K562 (cell line): Measurements from ENCODE around the gene RHOBTB3.

Experiments
- BCL6 ChIP-seq: fragments of 250-450 bp; sonication (Bioruptor Pico); IDR thresholded peaks from 2 replicates; pipeline ENCODE4 v1.4.0; 2020
- BRCA1 ChIP-seq, 2 experiments: fragments of 450-650 bp in 1 of 2; sonication (generic) in 1 of 2; formaldehyde crosslinking in 1 of 2; IDR thresholded peaks; 2 replicates each; pipeline versions ENCODE4 v1.5.0 to v1.6.1; 2017 to 2020; ENCODE audit warnings: mild to moderate bottlenecking in 1 of 2, missing genetic modification reagents in 1 of 2
- ESRRB ChIP-seq: fragments of 250-450 bp; sonication (Bioruptor Pico); IDR thresholded peaks from 2 replicates; pipeline ENCODE4 v1.5.0; 2020; ENCODE audit warnings: mild to moderate bottlenecking, moderate library complexity, borderline replicate concordance
- POLR2A ChIP-seq: fragments of 450-650 bp; conservative IDR thresholded peaks from 2 replicates; pipeline ENCODE4 v1.6.1; 2016
- RFX1 ChIP-seq: fragments of 450-650 bp; IDR thresholded peaks from 2 replicates; pipeline ENCODE4 v1.6.1; 2016; ENCODE audit warnings: mild to moderate bottlenecking, moderate library complexity
- TAF9B ChIP-seq: fragments of 450-650 bp; IDR thresholded peaks from 2 replicates; pipeline ENCODE4 v1.6.1; 2018; ENCODE audit warnings: mild to moderate bottlenecking; ENCODE audit not compliant: partially characterized antibody
- ZNF133 ChIP-seq: fragments of 250-450 bp; sonication (Bioruptor Pico); IDR thresholded peaks from 2 replicates; pipeline ENCODE4 v1.4.0; 2020; ENCODE audit warnings: mild to moderate bottlenecking
- ZNF316 ChIP-seq: fragments of 450-650 bp; IDR thresholded peaks from 2 replicates; pipeline ENCODE4 v1.6.1; 2016
- TF ChIP-seq, protein P1 (sequence below): sonication (generic); formaldehyde crosslinking; IDR thresholded peaks from 2 replicates; pipeline ENCODE4 v1.9.0; 2022; ENCODE audit warnings: mild to moderate bottlenecking, missing genetic modification reagents
- TF ChIP-seq, protein P2 (sequence below), 2 experiments: fragments of 450-650 bp in 1 of 2; sonication (generic) in 1 of 2; formaldehyde crosslinking in 1 of 2; IDR thresholded peaks; 2 replicates each; pipeline versions ENCODE4 v1.7.1 to v1.9.0; 2016 to 2022; ENCODE audit warnings: inconsistent platforms in 1 of 2, mild to moderate bottlenecking in 1 of 2, missing genetic modification reagents in 1 of 2
- TF ChIP-seq, protein P3 (sequence below): fragments of 250-450 bp; sonication (Bioruptor Pico); IDR thresholded peaks from 2 replicates; pipeline ENCODE4 v1.5.1; 2021; ENCODE audit warnings: mild to moderate bottlenecking

DNA sequence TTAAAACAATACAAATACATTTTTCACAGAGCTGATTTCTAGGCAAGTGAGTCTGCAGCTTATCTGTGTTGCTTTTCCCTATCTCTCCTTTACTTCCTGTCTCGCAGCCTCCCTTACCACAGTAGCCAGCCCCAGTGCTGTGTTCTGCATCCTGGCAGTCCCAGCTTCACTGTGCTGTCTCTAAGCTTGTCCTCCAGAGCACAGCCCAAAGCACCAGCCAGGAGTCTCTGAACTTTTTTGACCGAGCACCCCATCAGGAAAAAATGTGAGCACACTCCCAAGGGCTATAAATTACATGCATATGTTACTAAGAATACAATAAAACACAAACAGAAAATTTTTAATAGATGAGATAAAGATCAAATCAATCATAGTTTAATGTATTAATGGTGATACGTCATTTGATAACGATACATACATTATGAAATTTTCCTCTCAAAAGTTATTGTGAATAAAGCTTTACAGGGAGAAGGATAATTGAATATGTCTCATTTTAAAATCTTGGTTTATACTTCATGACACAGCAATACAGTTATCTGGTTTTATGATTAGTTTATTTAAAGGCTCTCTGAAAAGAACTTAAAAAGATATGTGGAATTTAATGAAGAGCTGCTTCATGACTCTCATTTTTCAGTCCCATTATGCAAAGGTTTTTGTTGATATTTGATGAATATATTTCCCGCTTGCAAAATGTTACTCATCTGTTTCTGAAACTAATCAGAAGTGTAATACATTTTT is 7.3 kb upstream of the RHOBTB3 start:
- no peak for TF ChIP-seq ZNF133 (CRISPR knock-in tag)
- TF ChIP-seq, protein P1, sequence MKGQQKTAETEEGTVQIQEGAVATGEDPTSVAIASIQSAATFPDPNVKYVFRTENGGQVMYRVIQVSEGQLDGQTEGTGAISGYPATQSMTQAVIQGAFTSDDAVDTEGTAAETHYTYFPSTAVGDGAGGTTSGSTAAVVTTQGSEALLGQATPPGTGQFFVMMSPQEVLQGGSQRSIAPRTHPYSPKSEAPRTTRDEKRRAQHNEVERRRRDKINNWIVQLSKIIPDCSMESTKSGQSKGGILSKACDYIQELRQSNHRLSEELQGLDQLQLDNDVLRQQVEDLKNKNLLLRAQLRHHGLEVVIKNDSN (CRISPR knock-in tag): no peak
- TF ChIP-seq, protein P2, sequence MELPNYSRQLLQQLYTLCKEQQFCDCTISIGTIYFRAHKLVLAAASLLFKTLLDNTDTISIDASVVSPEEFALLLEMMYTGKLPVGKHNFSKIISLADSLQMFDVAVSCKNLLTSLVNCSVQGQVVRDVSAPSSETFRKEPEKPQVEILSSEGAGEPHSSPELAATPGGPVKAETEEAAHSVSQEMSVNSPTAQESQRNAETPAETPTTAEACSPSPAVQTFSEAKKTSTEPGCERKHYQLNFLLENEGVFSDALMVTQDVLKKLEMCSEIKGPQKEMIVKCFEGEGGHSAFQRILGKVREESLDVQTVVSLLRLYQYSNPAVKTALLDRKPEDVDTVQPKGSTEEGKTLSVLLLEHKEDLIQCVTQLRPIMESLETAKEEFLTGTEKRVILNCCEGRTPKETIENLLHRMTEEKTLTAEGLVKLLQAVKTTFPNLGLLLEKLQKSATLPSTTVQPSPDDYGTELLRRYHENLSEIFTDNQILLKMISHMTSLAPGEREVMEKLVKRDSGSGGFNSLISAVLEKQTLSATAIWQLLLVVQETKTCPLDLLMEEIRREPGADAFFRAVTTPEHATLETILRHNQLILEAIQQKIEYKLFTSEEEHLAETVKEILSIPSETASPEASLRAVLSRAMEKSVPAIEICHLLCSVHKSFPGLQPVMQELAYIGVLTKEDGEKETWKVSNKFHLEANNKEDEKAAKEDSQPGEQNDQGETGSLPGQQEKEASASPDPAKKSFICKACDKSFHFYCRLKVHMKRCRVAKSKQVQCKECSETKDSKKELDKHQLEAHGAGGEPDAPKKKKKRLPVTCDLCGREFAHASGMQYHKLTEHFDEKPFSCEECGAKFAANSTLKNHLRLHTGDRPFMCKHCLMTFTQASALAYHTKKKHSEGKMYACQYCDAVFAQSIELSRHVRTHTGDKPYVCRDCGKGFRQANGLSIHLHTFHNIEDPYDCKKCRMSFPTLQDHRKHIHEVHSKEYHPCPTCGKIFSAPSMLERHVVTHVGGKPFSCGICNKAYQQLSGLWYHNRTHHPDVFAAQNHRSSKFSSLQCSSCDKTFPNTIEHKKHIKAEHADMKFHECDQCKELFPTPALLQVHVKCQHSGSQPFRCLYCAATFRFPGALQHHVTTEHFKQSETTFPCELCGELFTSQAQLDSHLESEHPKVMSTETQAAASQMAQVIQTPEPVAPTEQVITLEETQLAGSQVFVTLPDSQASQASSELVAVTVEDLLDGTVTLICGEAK (IDR thresholded peaks at IDR 0.05): peak; percentile 39; the same call in 1 of the 2 replicates
- TF ChIP-seq, protein P2 (CRISPR knock-in tag; IDR thresholded peaks at IDR 0.05): no peak
- TF ChIP-seq TAF9B: peak; percentile 29
- no peak for TF ChIP-seq RFX1
- no peak for TF ChIP-seq BCL6
- peak; percentile 87 for TF ChIP-seq ZNF316
- TF ChIP-seq ESRRB (CRISPR knock-in tag): no peak
- TF ChIP-seq BRCA1 (IDR thresholded peaks at IDR 0.05): no peak
- no peak for TF ChIP-seq BRCA1 (CRISPR knock-in tag; IDR thresholded peaks at IDR 0.05)
- TF ChIP-seq, protein P3, sequence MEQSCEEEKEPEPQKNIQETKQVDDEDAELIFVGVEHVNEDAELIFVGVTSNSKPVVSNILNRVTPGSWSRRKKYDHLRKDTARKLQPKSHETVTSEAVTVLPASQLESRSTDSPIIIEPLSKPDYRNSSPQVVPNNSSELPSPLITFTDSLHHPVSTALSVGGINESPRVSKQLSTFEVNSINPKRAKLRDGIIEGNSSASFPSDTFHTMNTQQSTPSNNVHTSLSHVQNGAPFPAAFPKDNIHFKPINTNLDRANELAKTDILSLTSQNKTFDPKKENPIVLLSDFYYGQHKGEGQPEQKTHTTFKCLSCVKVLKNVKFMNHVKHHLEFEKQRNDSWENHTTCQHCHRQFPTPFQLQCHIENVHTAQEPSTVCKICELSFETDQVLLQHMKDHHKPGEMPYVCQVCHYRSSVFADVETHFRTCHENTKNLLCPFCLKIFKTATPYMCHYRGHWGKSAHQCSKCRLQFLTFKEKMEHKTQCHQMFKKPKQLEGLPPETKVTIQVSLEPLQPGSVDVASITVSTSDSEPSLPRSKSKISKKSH (CRISPR knock-in tag): no peak
- peak; percentile 55; the same call in 1 of the 2 replicates for TF ChIP-seq POLR2A
